ENCODE measurements around the gene ABCB11.

The ABCB11 gene

GRCh38 chr2:168961450-168962229 lies 69.5 kb downstream of the ABCB11 start:
- H3K4me3 ChIP-seq (ENCODE audit: low read length in 2 of 2), result no peak overlapping the region
- no peaks in the 10 kb centered on the region for H3K9me3 ChIP-seq (ENCODE audit: control insufficient read depth in 2 of 2, low read length in 2 of 2)
- H3K9ac ChIP-seq (ENCODE audit: low read depth in 1 of 2, low read length in 2 of 2), result no peak overlapping the region

DNA sequence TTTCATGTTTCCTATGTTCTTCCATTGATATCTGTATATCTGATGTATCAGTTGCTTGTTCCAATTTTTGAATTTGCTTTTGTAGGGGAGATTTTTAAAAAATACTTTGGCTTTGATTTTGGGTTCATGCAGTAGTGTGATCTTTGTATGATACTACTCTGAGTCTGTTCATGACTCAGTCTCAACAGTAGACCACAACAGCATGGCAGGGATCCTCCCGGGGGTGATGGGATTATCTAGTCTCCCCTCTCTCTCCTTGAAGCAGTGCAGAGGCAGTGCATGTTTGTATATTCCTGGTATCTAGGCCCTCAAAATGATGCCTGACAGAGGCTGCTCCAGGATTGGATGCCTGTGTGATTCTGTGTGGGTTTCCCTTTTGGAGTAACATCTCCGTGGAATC lies 74.7 kb downstream of the ABCB11 start:
- H3K9ac ChIP-seq (ENCODE audit: low read depth in 1 of 2, low read length in 2 of 2), result no peak overlapping the region

More at GRCh38 chr2:168961450-168962229, 69.5 kb downstream of the ABCB11 start:
- Histone ChIP-seq H3K27ac (ENCODE audit: low read depth in 2 of 2, low read length in 2 of 2) (no peak overlapping the region), H3K27me3 (ENCODE audit: control insufficient read depth in 2 of 2, insufficient read depth in 2 of 2, low read length in 2 of 2) (no peaks in the 10 kb centered on the region), H3K36me3 (ENCODE audit: control insufficient read depth in 2 of 2, insufficient read depth in 2 of 2, low read length in 2 of 2) (no peaks in the 10 kb centered on the region), H3K4me1 (ENCODE audit: control insufficient read depth in 2 of 2, insufficient read depth in 2 of 2, low read length in 2 of 2) (no peaks in the 10 kb centered on the region)

GRCh38 chr2:168955321-168955720 lies 75.8 kb downstream of the ABCB11 start:
- no peaks in the 10 kb centered on the region for H3K27me3 ChIP-seq (ENCODE audit: control insufficient read depth in 2 of 2, insufficient read depth in 2 of 2, low read length in 2 of 2)
- no peak overlapping the region for H3K27ac ChIP-seq (ENCODE audit: low read depth in 2 of 2, low read length in 2 of 2)
- H3K36me3 ChIP-seq (ENCODE audit: control insufficient read depth in 2 of 2, insufficient read depth in 2 of 2, low read length in 2 of 2), result no peaks in the 10 kb centered on the region
- H3K9me3 ChIP-seq (ENCODE audit: control insufficient read depth in 2 of 2, low read length in 2 of 2), result no peaks in the 10 kb centered on the region
- H3K4me3 ChIP-seq (ENCODE audit: low read length in 2 of 2), result no peak overlapping the region
- H3K4me1 ChIP-seq (ENCODE audit: control insufficient read depth in 2 of 2, insufficient read depth in 2 of 2, low read length in 2 of 2), result no peaks in the 10 kb centered on the region
- H3K9ac ChIP-seq (ENCODE audit: low read depth in 1 of 2, low read length in 2 of 2), result no peak overlapping the region

More for the DNA sequence above, 74.7 kb downstream of the ABCB11 start:
- Histone ChIP-seq H3K27me3 (ENCODE audit: control insufficient read depth in 2 of 2, insufficient read depth in 2 of 2, low read length in 2 of 2) (no peaks in the 10 kb centered on the region), H3K27ac (ENCODE audit: low read depth in 2 of 2, low read length in 2 of 2) (no peak overlapping the region), H3K36me3 (ENCODE audit: control insufficient read depth in 2 of 2, insufficient read depth in 2 of 2, low read length in 2 of 2) (no peaks in the 10 kb centered on the region), H3K9me3 (ENCODE audit: control insufficient read depth in 2 of 2, low read length in 2 of 2) (no peaks in the 10 kb centered on the region), H3K4me1 (ENCODE audit: control insufficient read depth in 2 of 2, insufficient read depth in 2 of 2, low read length in 2 of 2) (no peaks in the 10 kb centered on the region), H3K4me3 (ENCODE audit: low read length in 2 of 2) (no peak overlapping the region)

GRCh38 chr2:168954256-168954655 lies 76.9 kb downstream of the ABCB11 start:
- Histone ChIP-seq H3K27me3 (ENCODE audit: control insufficient read depth in 2 of 2, insufficient read depth in 2 of 2, low read length in 2 of 2) (no peaks in the 10 kb centered on the region), H3K9ac (ENCODE audit: low read depth in 1 of 2, low read length in 2 of 2) (no peak overlapping the region), H3K4me3 (ENCODE audit: low read length in 2 of 2) (no peak overlapping the region), H3K27ac (ENCODE audit: low read depth in 2 of 2, low read length in 2 of 2) (no peak overlapping the region), H3K36me3 (ENCODE audit: control insufficient read depth in 2 of 2, insufficient read depth in 2 of 2, low read length in 2 of 2) (no peaks in the 10 kb centered on the region), H3K4me1 (ENCODE audit: control insufficient read depth in 2 of 2, insufficient read depth in 2 of 2, low read length in 2 of 2) (no peaks in the 10 kb centered on the region), H3K9me3 (ENCODE audit: control insufficient read depth in 2 of 2, low read length in 2 of 2) (no peaks in the 10 kb centered on the region)

DNA sequence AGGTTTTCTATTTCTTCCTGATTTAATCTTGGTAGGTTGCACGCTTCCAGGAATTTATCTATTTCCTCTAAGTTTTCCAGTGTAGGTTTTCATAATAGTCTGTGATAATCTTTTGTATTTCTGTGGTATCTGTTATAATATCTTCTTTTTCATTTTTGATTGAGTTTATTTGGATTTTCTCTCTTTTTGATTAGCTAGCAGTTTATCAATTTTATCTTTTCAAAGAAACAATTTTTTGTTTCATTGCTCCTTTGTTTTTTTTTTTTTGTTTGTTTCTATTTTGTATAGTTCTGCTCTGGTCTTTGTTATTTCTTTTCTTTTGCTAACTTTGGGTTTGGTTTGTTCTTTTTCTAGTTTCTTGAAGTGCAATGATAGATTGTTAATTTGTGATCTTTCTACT lies 78.7 kb downstream of the ABCB11 start:
- Histone ChIP-seq H3K9ac (ENCODE audit: low read depth in 1 of 2, low read length in 2 of 2) (no peak overlapping the region), H3K4me1 (ENCODE audit: control insufficient read depth in 2 of 2, insufficient read depth in 2 of 2, low read length in 2 of 2) (no peaks in the 10 kb centered on the region), H3K36me3 (ENCODE audit: control insufficient read depth in 2 of 2, insufficient read depth in 2 of 2, low read length in 2 of 2) (no peaks in the 10 kb centered on the region), H3K4me3 (ENCODE audit: low read length in 2 of 2) (no peak overlapping the region), H3K27me3 (ENCODE audit: control insufficient read depth in 2 of 2, insufficient read depth in 2 of 2, low read length in 2 of 2) (no peaks in the 10 kb centered on the region), H3K9me3 (ENCODE audit: control insufficient read depth in 2 of 2, low read length in 2 of 2) (no peaks in the 10 kb centered on the region), H3K27ac (ENCODE audit: low read depth in 2 of 2, low read length in 2 of 2) (no peak overlapping the region)

DNA sequence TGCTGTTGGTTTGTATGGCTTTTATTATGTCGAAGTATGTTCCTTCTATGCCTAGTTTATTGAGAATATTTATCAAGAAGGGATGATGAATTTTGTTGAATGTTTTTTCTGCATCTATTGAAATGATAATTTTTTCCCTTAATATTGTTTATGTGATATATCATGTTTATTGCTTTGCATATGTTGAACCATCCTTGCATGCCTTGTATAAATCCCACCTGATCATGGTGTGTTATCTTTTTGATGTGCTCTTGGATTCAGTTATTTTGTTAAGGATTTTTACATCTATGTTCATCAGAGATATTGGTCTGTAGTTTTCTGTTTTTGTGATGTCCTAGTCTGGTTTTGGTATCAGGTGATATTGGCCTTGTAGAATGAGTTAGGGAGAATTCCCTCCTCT lies 79.3 kb downstream of the ABCB11 start:
- Histone ChIP-seq H3K27ac (ENCODE audit: low read depth in 2 of 2, low read length in 2 of 2) (no peak overlapping the region), H3K4me3 (ENCODE audit: low read length in 2 of 2) (no peak overlapping the region)

GRCh38 chr2:168949324-168949723 lies 81.8 kb downstream of the ABCB11 start:
- Histone ChIP-seq H3K36me3 (ENCODE audit: control insufficient read depth in 2 of 2, insufficient read depth in 2 of 2, low read length in 2 of 2) (no peaks in the 10 kb centered on the region), H3K4me1 (ENCODE audit: control insufficient read depth in 2 of 2, insufficient read depth in 2 of 2, low read length in 2 of 2) (no peaks in the 10 kb centered on the region), H3K9ac (ENCODE audit: low read depth in 1 of 2, low read length in 2 of 2) (no peak overlapping the region), H3K27ac (ENCODE audit: low read depth in 2 of 2, low read length in 2 of 2) (no peak overlapping the region), H3K4me3 (ENCODE audit: low read length in 2 of 2) (no peak overlapping the region), H3K9me3 (ENCODE audit: control insufficient read depth in 2 of 2, low read length in 2 of 2) (no peaks in the 10 kb centered on the region), H3K27me3 (ENCODE audit: control insufficient read depth in 2 of 2, insufficient read depth in 2 of 2, low read length in 2 of 2) (peaks cover 0 to 2% of the 10 kb centered on the region in 2 donors)

More for the DNA sequence above, 79.3 kb downstream of the ABCB11 start:
- Histone ChIP-seq H3K36me3 (ENCODE audit: control insufficient read depth in 2 of 2, insufficient read depth in 2 of 2, low read length in 2 of 2) (no peaks in the 10 kb centered on the region), H3K4me1 (ENCODE audit: control insufficient read depth in 2 of 2, insufficient read depth in 2 of 2, low read length in 2 of 2) (no peaks in the 10 kb centered on the region), H3K27me3 (ENCODE audit: control insufficient read depth in 2 of 2, insufficient read depth in 2 of 2, low read length in 2 of 2) (no peaks in the 10 kb centered on the region), H3K9me3 (ENCODE audit: control insufficient read depth in 2 of 2, low read length in 2 of 2) (no peaks in the 10 kb centered on the region), H3K9ac (ENCODE audit: low read depth in 1 of 2, low read length in 2 of 2) (no peak overlapping the region)

- H3K9me3 ChIP-seq (ENCODE audit: control insufficient read depth in 2 of 2, low read length in 2 of 2), result no peaks in the 10 kb centered on the region
- H3K36me3 ChIP-seq (ENCODE audit: control insufficient read depth in 2 of 2, insufficient read depth in 2 of 2, low read length in 2 of 2), result no peaks in the 10 kb centered on the region
- no peaks in the 10 kb centered on the region for H3K4me1 ChIP-seq (ENCODE audit: control insufficient read depth in 2 of 2, insufficient read depth in 2 of 2, low read length in 2 of 2)
- no peak overlapping the region for H3K4me3 ChIP-seq (ENCODE audit: low read length in 2 of 2)
- no peak overlapping the region for H3K27ac ChIP-seq (ENCODE audit: low read depth in 2 of 2, low read length in 2 of 2)
- no peak overlapping the region for H3K9ac ChIP-seq (ENCODE audit: low read depth in 1 of 2, low read length in 2 of 2)
- H3K27me3 ChIP-seq (ENCODE audit: control insufficient read depth in 2 of 2, insufficient read depth in 2 of 2, low read length in 2 of 2), result peaks cover 0 to 2% of the 10 kb centered on the region in 2 donors
Observed at GRCh38 chr2:168948621-168949212, 82.4 kb downstream of the ABCB11 start.

GRCh38 chr2:168945508-168945907 lies 85.6 kb downstream of the ABCB11 start:
- Histone ChIP-seq H3K9me3 (ENCODE audit: control insufficient read depth in 2 of 2, low read length in 2 of 2) (no peaks in the 10 kb centered on the region), H3K4me1 (ENCODE audit: control insufficient read depth in 2 of 2, insufficient read depth in 2 of 2, low read length in 2 of 2) (no peaks in the 10 kb centered on the region), H3K9ac (ENCODE audit: low read depth in 1 of 2, low read length in 2 of 2) (no peak overlapping the region), H3K27me3 (ENCODE audit: control insufficient read depth in 2 of 2, insufficient read depth in 2 of 2, low read length in 2 of 2) (peaks cover 0 to 2% of the 10 kb centered on the region in 2 donors), H3K36me3 (ENCODE audit: control insufficient read depth in 2 of 2, insufficient read depth in 2 of 2, low read length in 2 of 2) (no peaks in the 10 kb centered on the region), H3K4me3 (ENCODE audit: low read length in 2 of 2) (no peak overlapping the region), H3K27ac (ENCODE audit: low read depth in 2 of 2, low read length in 2 of 2) (no peak overlapping the region)

- Histone ChIP-seq H3K36me3 (ENCODE audit: control insufficient read depth in 2 of 2, insufficient read depth in 2 of 2, low read length in 2 of 2) (no peaks in the 10 kb centered on the region), H3K27me3 (ENCODE audit: control insufficient read depth in 2 of 2, insufficient read depth in 2 of 2, low read length in 2 of 2) (peaks cover 0 to 2% of the 10 kb centered on the region in 2 donors), H3K4me3 (ENCODE audit: low read length in 2 of 2) (no peak overlapping the region), H3K9me3 (ENCODE audit: control insufficient read depth in 2 of 2, low read length in 2 of 2) (no peaks in the 10 kb centered on the region), H3K9ac (ENCODE audit: low read depth in 1 of 2, low read length in 2 of 2) (no peak overlapping the region), H3K4me1 (ENCODE audit: control insufficient read depth in 2 of 2, insufficient read depth in 2 of 2, low read length in 2 of 2) (no peaks in the 10 kb centered on the region), H3K27ac (ENCODE audit: low read depth in 2 of 2, low read length in 2 of 2) (no peak overlapping the region)
Observed at GRCh38 chr2:168944065-168944464, 87.1 kb downstream of the ABCB11 start.
